ENCODE data around the gene RBM39. TPM values are rescaled to one million over a fixed set of nuclear protein-coding genes. Genes with fewer than 3 reads are reported as not detected.

The RBM39 gene
- total RNA-seq, 1 experiment from 2014 or later: 347 TPM

DNA sequence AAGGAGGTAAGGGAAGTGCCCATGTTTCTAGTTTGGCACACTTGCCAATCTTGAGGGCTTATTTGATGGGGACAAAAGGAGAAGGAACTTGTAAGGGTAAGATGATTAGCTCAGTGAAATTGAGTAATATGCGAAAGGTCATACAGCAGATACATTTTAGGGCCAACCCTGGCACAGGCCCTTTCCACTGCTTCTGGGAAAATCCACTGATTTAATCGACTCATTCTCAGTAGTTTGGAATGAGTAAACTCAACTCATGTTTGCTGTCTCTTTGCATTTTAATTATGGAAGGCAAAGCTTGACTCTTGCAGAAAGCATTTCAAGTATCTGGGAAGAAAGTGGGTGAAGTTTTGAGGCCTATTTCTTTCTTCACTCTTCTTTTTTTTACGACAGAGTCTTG lies 49.8 kb upstream of the RBM39 start:
- no peaks in the 10 kb centered on the region for H3K23me2 ChIP-seq (ENCODE audit: insufficient read length, low read depth, low read length, poor library complexity, severe bottlenecking)
- H2BK12ac ChIP-seq (ENCODE audit: insufficient read length, low read depth, low read length): no peak overlapping the region
- H3K27me3 ChIP-seq (ENCODE audit: insufficient read depth, low read length): no peaks in the 10 kb centered on the region
- Mint-ChIP-seq H3K27me3 (ENCODE audit: low read depth) (no peaks in the 10 kb centered on the region; the same call in 1 of the 2 replicates), H3K4me3 (no peak overlapping the region), H3K4me1 (no peaks in the 10 kb centered on the region; a peak in 1 of 4 replicates), H3K27ac (peak overlapping the region; percentile 11 to 64 (median 15); a peak in 5 of 7 replicates), H3K36me3 (ENCODE audit: insufficient read depth in 1 of 3, low read depth in 3 of 3) (peaks cover 0 to 9% (median 4%) of the 10 kb centered on the region in 3 experiments; a peak in 5 of 7 replicates), H3K9me3 (no peaks in the 10 kb centered on the region)
- H3K23ac ChIP-seq (ENCODE audit: insufficient read length, low read depth, low read length): no peak overlapping the region
- H3K18ac ChIP-seq (ENCODE audit: insufficient read length, low read depth, low read length): no peak overlapping the region
- H4K20me1 ChIP-seq (ENCODE audit: control insufficient read depth, insufficient read depth, insufficient read length): no peaks in the 10 kb centered on the region
- no peak overlapping the region for H2AK5ac ChIP-seq (ENCODE audit: insufficient read length, low read length)
- no peak overlapping the region for H4K8ac ChIP-seq (replicated peaks; ENCODE audit: insufficient read length, low read depth, low read length)
- H4K5ac ChIP-seq (ENCODE audit: insufficient read length, low read depth, low read length): no peak overlapping the region
- no peak overlapping the region for H4K91ac ChIP-seq (ENCODE audit: insufficient read length, low read depth, low read length)
- H3K79me2 ChIP-seq (ENCODE audit: insufficient read depth, low read length): peaks cover 4% of the 10 kb centered on the region; the same call in 1 of the 2 replicates
- H2BK120ac ChIP-seq (ENCODE audit: low read depth, low read length, poor library complexity, severe bottlenecking): no peak overlapping the region
- no peak overlapping the region for H3T11ph ChIP-seq (ENCODE audit: low read length)
- no peak overlapping the region for H2BK5ac ChIP-seq (ENCODE audit: insufficient read length, low read length)
- H2BK20ac ChIP-seq (ENCODE audit: low read depth, low read length, poor library complexity, severe bottlenecking): no peak overlapping the region
- H3K9ac ChIP-seq (ENCODE audit: extremely low read depth, insufficient read length, low read length): no peak overlapping the region
- no peaks in the 10 kb centered on the region for H3K9me3 ChIP-seq (ENCODE audit: control insufficient read depth, low read depth, low read length)
- WGBS (ENCODE audit: extremely low coverage, insufficient read length, low lambda C conversion rate): no CpG with 5 or more reads among the region's 3 CpGs
- H3K27ac ChIP-seq (ENCODE audit: insufficient read length, low read depth, low read length): no peak overlapping the region
- H3K4ac ChIP-seq (ENCODE audit: low read depth, low read length): no peak overlapping the region
- H3K79me1 ChIP-seq (ENCODE audit: insufficient read depth, low read depth, low read length, poor library complexity, severe bottlenecking): peaks cover 5% of the 10 kb centered on the region
- TF ChIP-seq, protein P1, sequence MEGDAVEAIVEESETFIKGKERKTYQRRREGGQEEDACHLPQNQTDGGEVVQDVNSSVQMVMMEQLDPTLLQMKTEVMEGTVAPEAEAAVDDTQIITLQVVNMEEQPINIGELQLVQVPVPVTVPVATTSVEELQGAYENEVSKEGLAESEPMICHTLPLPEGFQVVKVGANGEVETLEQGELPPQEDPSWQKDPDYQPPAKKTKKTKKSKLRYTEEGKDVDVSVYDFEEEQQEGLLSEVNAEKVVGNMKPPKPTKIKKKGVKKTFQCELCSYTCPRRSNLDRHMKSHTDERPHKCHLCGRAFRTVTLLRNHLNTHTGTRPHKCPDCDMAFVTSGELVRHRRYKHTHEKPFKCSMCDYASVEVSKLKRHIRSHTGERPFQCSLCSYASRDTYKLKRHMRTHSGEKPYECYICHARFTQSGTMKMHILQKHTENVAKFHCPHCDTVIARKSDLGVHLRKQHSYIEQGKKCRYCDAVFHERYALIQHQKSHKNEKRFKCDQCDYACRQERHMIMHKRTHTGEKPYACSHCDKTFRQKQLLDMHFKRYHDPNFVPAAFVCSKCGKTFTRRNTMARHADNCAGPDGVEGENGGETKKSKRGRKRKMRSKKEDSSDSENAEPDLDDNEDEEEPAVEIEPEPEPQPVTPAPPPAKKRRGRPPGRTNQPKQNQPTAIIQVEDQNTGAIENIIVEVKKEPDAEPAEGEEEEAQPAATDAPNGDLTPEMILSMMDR (conservative IDR thresholded peaks at IDR 0.05): no peak
- DNase-seq: no peak
- no peak overlapping the region for H3K4me2 ChIP-seq (ENCODE audit: insufficient read depth, insufficient read length, low read length)
- no peak overlapping the region for H2AFZ ChIP-seq (ENCODE audit: low read length)
- no peaks in the 10 kb centered on the region for H3K4me1 ChIP-seq (ENCODE audit: insufficient read depth, low read length)
- H3K56ac ChIP-seq (ENCODE audit: insufficient read length, low read depth, low read length): no peak overlapping the region
- no peak overlapping the region for H2BK15ac ChIP-seq (ENCODE audit: low read depth, low read length)
- no peak overlapping the region for H3K14ac ChIP-seq (ENCODE audit: insufficient read depth, low read length)

Measured in H9 (cell line).